AG20443 (cell line): ENCODE results near the gene LAIR1.

Experiments used
- DNase-seq: peaks from one replicate; pipeline ENCODE4 v3.0.0; 2012; ENCODE audit warnings: low spot score, mixed read lengths

The LAIR1 gene

DNA sequence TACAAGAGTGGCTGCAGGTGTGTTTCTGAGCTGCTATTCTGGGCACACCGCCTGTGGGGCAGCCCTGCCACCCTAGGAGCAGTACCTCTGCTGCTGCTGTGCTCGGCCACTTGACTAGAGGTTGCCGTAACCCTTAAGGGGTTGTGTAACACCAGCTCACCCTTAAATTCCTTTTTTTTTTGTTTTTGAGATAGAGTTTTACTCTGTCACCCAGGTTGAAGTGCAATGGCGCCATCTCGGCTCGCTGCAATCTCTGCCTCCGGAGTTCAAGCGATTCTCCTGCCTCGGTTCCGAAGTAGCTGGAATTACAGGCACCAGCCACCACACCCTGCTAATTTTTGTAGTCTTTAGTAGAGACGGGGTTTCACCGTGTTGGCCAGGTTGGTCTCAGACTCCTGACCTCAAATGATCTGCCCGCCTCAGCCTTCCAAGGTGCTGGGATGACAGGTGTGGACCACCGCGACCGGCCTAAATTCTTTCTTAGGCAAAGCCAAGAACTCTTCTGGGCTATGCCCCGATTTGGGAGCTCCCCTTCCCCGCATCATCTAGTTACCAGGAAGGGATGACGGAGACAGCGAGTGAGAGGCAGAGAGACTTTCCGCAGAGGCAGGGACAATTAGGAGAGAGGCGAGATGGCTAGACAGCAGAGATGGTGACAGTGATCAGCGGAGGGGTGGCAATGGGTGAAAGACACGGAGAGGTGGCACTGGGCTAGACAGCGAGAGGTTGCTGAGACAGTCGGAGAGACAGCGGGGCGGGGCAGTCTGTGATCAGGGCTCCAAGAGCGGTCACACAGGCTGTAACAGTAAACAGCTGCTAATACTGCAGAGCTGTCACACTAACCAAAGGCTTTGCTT, 47.4 kb downstream of the LAIR1 start:
- DNase-seq: no peak

DNA sequence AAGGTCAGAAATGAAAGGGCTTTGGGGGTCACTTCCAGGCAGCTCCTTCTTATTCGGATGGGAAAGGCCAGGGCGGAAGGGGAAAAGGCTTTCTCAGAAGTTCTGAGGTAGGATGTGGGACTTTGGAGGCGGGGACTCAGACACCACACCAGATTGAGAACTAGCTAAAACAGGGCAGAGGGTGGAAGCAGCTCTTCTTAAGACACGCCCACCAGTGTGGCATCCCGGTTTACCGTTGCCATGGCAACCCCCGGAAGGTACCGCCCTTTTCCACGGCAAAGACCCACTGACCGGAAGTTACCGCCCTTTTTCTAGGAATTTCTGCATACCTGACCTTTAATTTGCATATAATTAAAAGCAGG, 48.0 kb downstream of the LAIR1 start:
- DNase-seq: peak; percentile 8

DNA sequence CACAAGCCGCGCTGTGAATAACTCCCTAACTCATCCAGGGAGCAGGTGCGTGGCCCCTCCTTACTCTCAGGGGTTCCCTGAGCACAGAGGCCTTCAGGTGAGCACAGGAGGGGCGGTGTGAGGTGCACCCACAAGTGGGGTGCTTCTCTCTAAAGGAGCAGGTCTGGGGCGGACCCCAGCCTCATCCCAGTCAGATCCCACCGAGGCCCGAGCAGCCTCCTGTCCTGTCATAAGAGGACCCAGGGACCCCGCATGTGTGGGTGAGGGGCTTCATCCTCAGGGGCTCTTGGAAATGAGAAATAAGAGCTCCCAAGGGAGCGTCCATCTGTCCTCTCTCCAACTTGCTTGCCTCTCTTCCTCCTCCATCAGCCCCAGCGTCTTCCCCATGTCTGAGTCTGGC, 48.8 kb downstream of the LAIR1 start:
- no peak for DNase-seq

- DNase-seq: no peak
These were observed 52.0 kb downstream of the LAIR1 start, which contains the start of gene LILRA5 for GRCh38 chr19:54312436-54313377. Gene LILRA5, minus strand, starts transcription at chr19:54313166. Its CDS starts 147 bp downstream, at chr19:54313019.

DNA sequence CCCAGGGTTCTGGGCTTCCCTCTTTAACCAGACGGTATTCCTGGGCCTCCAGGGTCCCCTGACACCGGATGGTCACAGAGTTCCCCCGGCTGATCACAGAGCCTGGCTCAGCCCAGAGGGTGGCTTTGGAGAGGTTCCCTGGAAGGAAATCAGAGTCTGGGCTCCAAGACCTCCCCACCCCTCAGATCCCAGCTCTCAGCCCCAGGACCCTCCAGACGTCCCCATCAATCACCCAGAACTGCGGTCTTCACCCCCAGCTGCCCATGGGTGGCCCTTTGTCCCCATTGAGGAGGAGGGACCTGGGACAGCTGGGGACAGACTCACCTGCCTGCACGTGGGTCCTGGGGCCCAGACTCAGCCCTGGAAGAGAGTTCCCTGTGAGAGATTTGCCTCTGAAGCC, 52.7 kb downstream of the LAIR1 start:
- no peak for DNase-seq

DNA sequence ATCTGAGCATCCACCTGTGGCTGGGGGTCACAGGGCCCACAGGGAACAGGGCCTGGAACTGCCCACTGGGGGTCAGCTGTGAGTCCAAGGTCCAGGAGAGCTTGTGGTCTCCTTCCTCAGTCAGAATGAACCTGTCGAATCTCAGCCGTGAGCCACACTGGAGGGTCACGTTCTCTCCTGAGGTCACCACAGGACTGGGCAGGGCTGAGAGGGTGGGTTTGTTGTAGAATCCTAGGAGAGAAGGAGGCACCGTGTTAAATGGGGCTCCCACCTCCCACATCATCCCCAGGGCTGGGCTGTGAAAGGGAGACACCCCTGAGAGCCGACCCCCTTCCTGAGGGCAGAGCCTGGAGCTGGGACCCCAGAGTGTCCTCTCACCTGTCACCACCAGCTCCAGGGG, 53.2 kb downstream of the LAIR1 start:
- no peak for DNase-seq

DNA sequence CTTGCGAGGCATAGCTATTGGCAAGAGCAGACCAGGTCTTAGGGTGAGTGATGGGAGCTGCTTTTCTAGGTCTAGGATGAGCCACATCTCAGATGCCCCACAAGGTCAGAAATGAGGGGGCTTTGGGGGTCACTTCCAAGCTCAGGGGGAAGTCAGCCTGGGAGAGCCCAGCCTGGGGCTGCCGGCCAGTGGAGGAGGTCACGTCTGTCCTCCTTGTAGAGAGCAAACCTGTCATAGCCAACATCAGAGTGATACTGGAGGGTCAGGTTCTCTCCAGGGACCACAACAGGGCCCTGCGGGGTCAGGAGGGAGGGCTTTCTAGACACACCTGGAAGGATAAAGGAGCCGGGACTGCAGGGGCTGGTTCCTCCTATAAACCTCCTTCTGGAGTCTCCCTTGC, 54.2 kb downstream of the LAIR1 start:
- DNase-seq: no peak

- DNase-seq: no peak
These were observed 54.9 kb downstream of the LAIR1 start for GRCh38 chr19:54309811-54310210.

- no peak for DNase-seq
These were observed 57.2 kb downstream of the LAIR1 start for GRCh38 chr19:54307389-54308020.

- no peak for DNase-seq
These were observed 59.6 kb downstream of the LAIR1 start for GRCh38 chr19:54305141-54305540.

- DNase-seq: no peak
These were observed 62.5 kb downstream of the LAIR1 start for GRCh38 chr19:54302257-54302656.
